ENCODE results near the gene CUTA. TPM values are rescaled to one million over a fixed set of nuclear protein-coding genes. Genes with fewer than 3 reads are reported as not detected.
"Not testable (repeated sequence)": the region's sequence is repeated elsewhere in the genome, so short reads cannot be mapped to it uniquely, and the experiment has no call there.

CUTA gene
- total RNA-seq, 1 donor: 106 TPM

- no peak for TF ChIP-seq CTCF (IDR thresholded peaks at IDR 0.05; ENCODE audit: insufficient read depth, low read length)
- H3K4me3 ChIP-seq (ENCODE audit: low read depth, low read length): no peak overlapping the region
- peak; percentile 84 for DNase-seq (ENCODE audit: low read depth)
Observed at GRCh38 chr6:33377171-33377570, 40.7 kb downstream of the CUTA start.

GRCh38 chr6:33375143-33375671, 42.7 kb downstream of the CUTA start:
- TF ChIP-seq CTCF (IDR thresholded peaks at IDR 0.05; ENCODE audit: insufficient read depth, low read length): no peak
- DNase-seq (ENCODE audit: low read depth): peak; percentile 98
- H3K4me3 ChIP-seq (ENCODE audit: low read depth, low read length): no peak overlapping the region

- H3K4me3 ChIP-seq (ENCODE audit: low read depth, low read length): no peak overlapping the region
- peak; percentile 42 for DNase-seq (ENCODE audit: low read depth)
- TF ChIP-seq CTCF (IDR thresholded peaks at IDR 0.05; ENCODE audit: insufficient read depth, low read length): no peak
Observed at GRCh38 chr6:33373960-33374910, 43.7 kb downstream of the CUTA start.

GRCh38 chr6:33372526-33373123, 45.3 kb downstream of the CUTA start:
- no peak for DNase-seq (ENCODE audit: low read depth)
- H3K4me3 ChIP-seq (ENCODE audit: low read depth, low read length): no peak overlapping the region
- TF ChIP-seq CTCF (IDR thresholded peaks at IDR 0.05; ENCODE audit: insufficient read depth, low read length): no peak

- DNase-seq (ENCODE audit: low read depth); H3K4me3 ChIP-seq (ENCODE audit: low read depth, low read length): not testable (repeated sequence)
Observed at GRCh38 chr6:33371901-33372300, 46.0 kb downstream of the CUTA start.

- H3K4me3 ChIP-seq (ENCODE audit: low read depth, low read length); DNase-seq (ENCODE audit: low read depth): not testable (repeated sequence)
Observed at GRCh38 chr6:33367715-33368025, 50.2 kb downstream of the CUTA start.

- DNase-seq (ENCODE audit: low read depth): no peak
- TF ChIP-seq CTCF (IDR thresholded peaks at IDR 0.05; ENCODE audit: insufficient read depth, low read length): no peak
- H3K4me3 ChIP-seq (ENCODE audit: low read depth, low read length): no peak overlapping the region
Observed at GRCh38 chr6:33367009-33367714, 50.7 kb downstream of the CUTA start.

Small RNA genes within 50 kb of the gene (small RNA-seq; reads per million reads assigned to genes)
- gene RPL35AP4: not detected
- not detected for gene ZBTB9

Other genes with a start within 250 kb of the CUTA start
- gene COL11A2, start 225.6 kb downstream of the CUTA start, total RNA-seq (ENCODE audit: low replicate concordance): 0.09 and 0.74 TPM in 2 replicates
- gene RXRB, start 217.4 kb downstream of the CUTA start, total RNA-seq (ENCODE audit: low replicate concordance): 11.1 and 22.6 TPM in 2 replicates
- gene SLC39A7, start 217.2 kb downstream of the CUTA start, total RNA-seq (ENCODE audit: low replicate concordance): 71.3 and 121 TPM in 2 replicates
- gene HSD17B8, start 213.5 kb downstream of the CUTA start, total RNA-seq (ENCODE audit: low replicate concordance): 2.6 and 4.2 TPM in 2 replicates
- 28.9 and 46.9 TPM in 2 replicates for gene RING1, start 209.6 kb downstream of the CUTA start, total RNA-seq (ENCODE audit: low replicate concordance)
- gene VPS52, start 146.2 kb downstream of the CUTA start, total RNA-seq (ENCODE audit: low replicate concordance): 21.6 and 40.5 TPM in 2 replicates
- gene RPS18, start 146.0 kb downstream of the CUTA start, total RNA-seq (ENCODE audit: low replicate concordance): 1,533 and 4,237 TPM in 2 replicates
- gene B3GALT4, start 141.0 kb downstream of the CUTA start, total RNA-seq (ENCODE audit: low replicate concordance): 3.3 and 8.7 TPM in 2 replicates
- gene WDR46, start 128.9 kb downstream of the CUTA start, total RNA-seq (ENCODE audit: low replicate concordance): 37.5 and 85.0 TPM in 2 replicates
- gene PFDN6, start 128.5 kb downstream of the CUTA start, total RNA-seq (ENCODE audit: low replicate concordance): 8.9 and 21.7 TPM in 2 replicates
- gene RGL2, start 119.2 kb downstream of the CUTA start, total RNA-seq (ENCODE audit: low replicate concordance): 25.8 and 27.9 TPM in 2 replicates
- 50.2 and 86.2 TPM in 2 replicates for gene TAPBP, start 104.0 kb downstream of the CUTA start, total RNA-seq (ENCODE audit: low replicate concordance)
- 9.0 and 12.8 TPM in 2 replicates for gene ZBTB22, start 100.4 kb downstream of the CUTA start, total RNA-seq (ENCODE audit: low replicate concordance)
- 42.2 and 149 TPM in 2 replicates for gene DAXX, start 95.1 kb downstream of the CUTA start, total RNA-seq (ENCODE audit: low replicate concordance)
- gene KIFC1, start 26.3 kb downstream of the CUTA start, total RNA-seq (ENCODE audit: low replicate concordance): 49.3 TPM in 1 of 2 replicates, not detected in the other
- gene PHF1, start 7.1 kb downstream of the CUTA start, total RNA-seq (ENCODE audit: low replicate concordance): 18.9 and 20.9 TPM in 2 replicates
- 3.3 and 7.6 TPM in 2 replicates for gene SYNGAP1, start 2.0 kb upstream of the CUTA start, total RNA-seq (ENCODE audit: low replicate concordance)
- 3.8 and 5.5 TPM in 2 replicates for gene ZBTB9, start 36.5 kb upstream of the CUTA start, total RNA-seq (ENCODE audit: low replicate concordance)
- 5.2 and 9.9 TPM in 2 replicates for gene BAK1, start 162.2 kb upstream of the CUTA start, total RNA-seq (ENCODE audit: low replicate concordance)
- gene ITPR3, start 203.2 kb upstream of the CUTA start, total RNA-seq (ENCODE audit: low replicate concordance): 13.4 and 91.2 TPM in 2 replicates